SJSA1 (cell line): ENCODE measurements around the gene FBXL3. TPM values are rescaled to one million over a fixed set of nuclear protein-coding genes. Genes with fewer than 3 reads are reported as not detected.

ENCODE experiments used
- DNase-seq, 2 experiments: peaks; one replicate each; pipeline ENCODE4 v3.0.0-alpha.2; 2015 to 2020; ENCODE audit warnings: low spot score in 2 of 2, low read depth in 1 of 2
- H3K27ac ChIP-seq: fragments of 250-450 bp; sonication (Bioruptor Pico); 2 replicates; pipeline ENCODE4 v1.5.1; 2020; ENCODE audit warnings: mild to moderate bottlenecking, moderate library complexity
- H3K27me3 ChIP-seq: fragments of 250-450 bp; sonication (Bioruptor Pico); replicated peaks from 2 replicates; pipeline ENCODE4 v1.5.1; 2020; ENCODE audit warnings: mild to moderate bottlenecking, moderate library complexity
- H3K36me3 ChIP-seq: fragments of 250-450 bp; sonication (Bioruptor Pico); 2 replicates; pipeline ENCODE4 v1.5.1; 2020; ENCODE audit warnings: mild to moderate bottlenecking
- H3K4me1 ChIP-seq: fragments of 250-450 bp; sonication (Bioruptor Pico); replicated peaks from 2 replicates; pipeline ENCODE4 v1.6.1; 2021; ENCODE audit warnings: mild to moderate bottlenecking
- H3K4me3 ChIP-seq: fragments of 250-450 bp; sonication (Bioruptor Pico); 2 replicates; pipeline ENCODE4 v1.5.1; 2020; ENCODE audit warnings: mild to moderate bottlenecking
- H3K9me3 ChIP-seq: fragments of 250-450 bp; sonication (Bioruptor Pico); replicated peaks from 2 replicates; pipeline ENCODE4 v1.5.1; 2020; ENCODE audit warnings: mild to moderate bottlenecking
- total RNA-seq: library from RNA; depleted of rRNA; stranded (reverse); fragments of >200 nt; shearing (Covaris generic); gene quantifications from 2 replicates; pipeline ENCODE4 v1.2.3, GENCODE V29; 2014; rRNA removed

Gene FBXL3
- 38.3 and 57.5 TPM in 2 replicates for total RNA-seq

GRCh38 chr13:77026861-77027621, at the start of gene FBXL3:
Gene FBXL3 (minus strand): TSS chr13:77027159. CDS start chr13:77021860, 5,299 bp downstream.
- Histone ChIP-seq H3K4me3 (peak within 1 kb of the TSS; percentile 100), H3K27ac (peak within 1 kb of the TSS; percentile 95), H3K4me1 (peaks cover 24% of the 10 kb centered on the region), H3K9me3 (peaks cover 3% of the 10 kb centered on the region; the same call in 1 of the 2 replicates), H3K27me3 (no peaks in the 10 kb centered on the region), H3K36me3 (peaks cover 15% of the 10 kb centered on the region)
- peak; percentile 86 for DNase-seq

- H3K4me1 ChIP-seq: no peaks in the 10 kb centered on the region
- no peaks in the 10 kb centered on the region for H3K27me3 ChIP-seq
- no peak for DNase-seq
- peaks cover 55% of the 10 kb centered on the region for H3K36me3 ChIP-seq
- H3K9me3 ChIP-seq: no peaks in the 10 kb centered on the region
- no peak overlapping the region for H3K4me3 ChIP-seq
- no peak overlapping the region for H3K27ac ChIP-seq
Measured at GRCh38 chr13:77067519-77067918, 40.6 kb upstream of the FBXL3 start.

- no peaks in the 10 kb centered on the region for H3K4me1 ChIP-seq
- DNase-seq: no peak
- H3K9me3 ChIP-seq: no peaks in the 10 kb centered on the region
- no peaks in the 10 kb centered on the region for H3K27me3 ChIP-seq
- H3K4me3 ChIP-seq: no peak overlapping the region
- H3K27ac ChIP-seq: no peak overlapping the region
- H3K36me3 ChIP-seq: peaks cover 58% of the 10 kb centered on the region
Measured at GRCh38 chr13:77065461-77066147, 38.6 kb upstream of the FBXL3 start.

- Histone ChIP-seq H3K4me3 (no peak overlapping the region), H3K36me3 (peaks cover 56% of the 10 kb centered on the region), H3K4me1 (no peaks in the 10 kb centered on the region), H3K27ac (no peak overlapping the region), H3K27me3 (no peaks in the 10 kb centered on the region), H3K9me3 (no peaks in the 10 kb centered on the region)
- DNase-seq: no peak
Measured at GRCh38 chr13:77062097-77062496, 35.1 kb upstream of the FBXL3 start.

- Histone ChIP-seq H3K27me3 (no peaks in the 10 kb centered on the region), H3K27ac (no peak overlapping the region), H3K36me3 (peaks cover 56% of the 10 kb centered on the region), H3K9me3 (no peaks in the 10 kb centered on the region), H3K4me1 (no peaks in the 10 kb centered on the region), H3K4me3 (no peak overlapping the region)
- DNase-seq: no peak
Measured at GRCh38 chr13:77061362-77061761, 34.4 kb upstream of the FBXL3 start.

- no peak overlapping the region for H3K4me3 ChIP-seq
- DNase-seq: no peak
- H3K27me3 ChIP-seq: no peaks in the 10 kb centered on the region
- H3K36me3 ChIP-seq: peaks cover 50% of the 10 kb centered on the region
- no peak overlapping the region for H3K27ac ChIP-seq
- H3K4me1 ChIP-seq: no peaks in the 10 kb centered on the region
- H3K9me3 ChIP-seq: no peaks in the 10 kb centered on the region
Measured at GRCh38 chr13:77056886-77057285, 29.9 kb upstream of the FBXL3 start.

- no peaks in the 10 kb centered on the region for H3K9me3 ChIP-seq
- no peak overlapping the region for H3K4me3 ChIP-seq
- DNase-seq: no peak
- peaks cover 52% of the 10 kb centered on the region for H3K36me3 ChIP-seq
- H3K27ac ChIP-seq: no peak overlapping the region
- H3K4me1 ChIP-seq: no peaks in the 10 kb centered on the region
- H3K27me3 ChIP-seq: no peaks in the 10 kb centered on the region
Measured at GRCh38 chr13:77056382-77056781, 29.4 kb upstream of the FBXL3 start.

- no peak for DNase-seq
- Histone ChIP-seq H3K27ac (no peak overlapping the region), H3K9me3 (no peaks in the 10 kb centered on the region), H3K4me1 (no peaks in the 10 kb centered on the region), H3K4me3 (no peak overlapping the region), H3K36me3 (peaks cover 62% of the 10 kb centered on the region), H3K27me3 (no peaks in the 10 kb centered on the region)
Measured at GRCh38 chr13:77055158-77055557, 28.2 kb upstream of the FBXL3 start.

- no peak overlapping the region for H3K27ac ChIP-seq
- H3K27me3 ChIP-seq: no peaks in the 10 kb centered on the region
- H3K9me3 ChIP-seq: no peaks in the 10 kb centered on the region
- H3K4me3 ChIP-seq: no peak overlapping the region
- no peak for DNase-seq
- peaks cover 54% of the 10 kb centered on the region for H3K36me3 ChIP-seq
- no peaks in the 10 kb centered on the region for H3K4me1 ChIP-seq
Measured at GRCh38 chr13:77053192-77053591, 26.2 kb upstream of the FBXL3 start.

GRCh38 chr13:77048681-77049080, 21.7 kb upstream of the FBXL3 start:
- Histone ChIP-seq H3K27me3 (no peaks in the 10 kb centered on the region), H3K27ac (no peak overlapping the region), H3K9me3 (no peaks in the 10 kb centered on the region), H3K4me3 (no peak overlapping the region), H3K4me1 (no peaks in the 10 kb centered on the region), H3K36me3 (peaks cover 38% of the 10 kb centered on the region)
- no peak for DNase-seq

- peaks cover 38% of the 10 kb centered on the region for H3K36me3 ChIP-seq
- no peak for DNase-seq
- peaks cover 4% of the 10 kb centered on the region for H3K4me1 ChIP-seq
- no peak overlapping the region for H3K4me3 ChIP-seq
- H3K27ac ChIP-seq: no peak overlapping the region
- no peaks in the 10 kb centered on the region for H3K9me3 ChIP-seq
- no peaks in the 10 kb centered on the region for H3K27me3 ChIP-seq
Measured at GRCh38 chr13:77047649-77048343, 20.8 kb upstream of the FBXL3 start.

- H3K4me3 ChIP-seq: no peak overlapping the region
- H3K27me3 ChIP-seq: no peaks in the 10 kb centered on the region
- peak in 1 of 2 experiments; percentile 4 for DNase-seq
- H3K36me3 ChIP-seq: peaks cover 11% of the 10 kb centered on the region
- no peak overlapping the region for H3K27ac ChIP-seq
- peaks cover 6% of the 10 kb centered on the region for H3K4me1 ChIP-seq
- no peaks in the 10 kb centered on the region for H3K9me3 ChIP-seq
Measured at GRCh38 chr13:77042566-77043177, 15.7 kb upstream of the FBXL3 start.

GRCh38 chr13:77040835-77041234, 13.9 kb upstream of the FBXL3 start:
- Histone ChIP-seq H3K27me3 (no peaks in the 10 kb centered on the region), H3K9me3 (no peaks in the 10 kb centered on the region), H3K36me3 (peaks cover 4% of the 10 kb centered on the region), H3K4me3 (no peak overlapping the region), H3K4me1 (peaks cover 6% of the 10 kb centered on the region), H3K27ac (no peak overlapping the region)
- no peak for DNase-seq
